GM10248 (cell line): ENCODE measurements around the gene PDZRN4.

Experiments
- CTCF ChIA-PET: fragments of 300-600 bp; sonication (Branson Sonifier 250); formaldehyde crosslinking; extraction: SDS; loops from one replicate; lab custom pipeline; 2021; ENCODE audit warnings: antibody characterized with exemption; lab: Yijun Ruan, JAX
- POLR2A ChIA-PET: fragments of 350-650 bp; sonication (Branson Sonifier 250); formaldehyde crosslinking; extraction: SDS; loops from one replicate; lab custom pipeline; 2020; ENCODE audit warnings: antibody characterized with exemption; lab: Yijun Ruan, JAX
- DNase-seq: peaks from one replicate; pipeline ENCODE4 v3.0.0; 2012; ENCODE audit errors: extremely low spot score
- TF ChIP-seq, protein P1 (sequence below): IDR thresholded peaks from 2 replicates; pipeline ENCODE4 v1.5.1; 2012; ENCODE audit warnings: mild to moderate bottlenecking, low read depth; ENCODE audit errors: extremely low read depth, missing control alignments, control extremely low read depth

PDZRN4 gene

DNA sequence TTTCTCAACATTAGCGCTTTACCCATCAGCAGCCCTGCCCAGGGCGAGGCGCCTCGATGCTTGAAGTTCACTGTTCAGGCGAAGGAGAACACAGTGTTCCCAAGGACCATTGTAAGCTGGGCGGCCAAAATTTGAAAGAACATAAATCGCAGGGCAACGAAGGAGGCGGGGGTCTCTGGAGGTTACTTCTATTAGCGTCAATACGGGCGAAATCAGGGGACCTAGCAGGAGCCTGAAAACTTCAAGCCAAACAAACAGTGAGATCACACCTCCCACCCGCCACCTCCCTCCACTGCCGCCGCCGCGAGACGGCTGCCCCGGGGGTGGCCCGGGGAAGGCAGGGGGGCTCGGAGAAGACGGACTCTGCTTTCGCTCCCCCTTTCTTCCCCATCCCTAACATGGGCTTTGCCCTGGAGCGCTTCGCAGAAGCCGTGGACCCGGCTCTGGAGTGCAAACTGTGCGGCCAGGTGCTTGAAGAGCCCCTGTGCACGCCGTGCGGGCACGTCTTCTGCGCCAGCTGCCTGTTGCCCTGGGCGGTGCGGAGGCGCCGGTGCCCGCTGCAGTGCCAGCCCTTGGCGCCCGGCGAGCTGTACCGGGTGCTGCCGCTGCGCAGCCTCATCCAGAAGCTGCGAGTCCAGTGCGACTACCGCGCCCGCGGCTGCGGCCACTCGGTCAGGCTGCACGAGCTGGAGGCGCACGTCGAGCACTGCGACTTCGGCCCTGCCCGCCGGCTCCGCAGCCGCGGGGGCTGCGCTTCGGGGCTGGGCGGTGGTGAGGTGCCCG is at the start of gene PDZRN4:
PDZRN4 (plus strand) TSS at position 263 of the 783 bp plus-strand sequence.
- TF ChIP-seq, protein P1, sequence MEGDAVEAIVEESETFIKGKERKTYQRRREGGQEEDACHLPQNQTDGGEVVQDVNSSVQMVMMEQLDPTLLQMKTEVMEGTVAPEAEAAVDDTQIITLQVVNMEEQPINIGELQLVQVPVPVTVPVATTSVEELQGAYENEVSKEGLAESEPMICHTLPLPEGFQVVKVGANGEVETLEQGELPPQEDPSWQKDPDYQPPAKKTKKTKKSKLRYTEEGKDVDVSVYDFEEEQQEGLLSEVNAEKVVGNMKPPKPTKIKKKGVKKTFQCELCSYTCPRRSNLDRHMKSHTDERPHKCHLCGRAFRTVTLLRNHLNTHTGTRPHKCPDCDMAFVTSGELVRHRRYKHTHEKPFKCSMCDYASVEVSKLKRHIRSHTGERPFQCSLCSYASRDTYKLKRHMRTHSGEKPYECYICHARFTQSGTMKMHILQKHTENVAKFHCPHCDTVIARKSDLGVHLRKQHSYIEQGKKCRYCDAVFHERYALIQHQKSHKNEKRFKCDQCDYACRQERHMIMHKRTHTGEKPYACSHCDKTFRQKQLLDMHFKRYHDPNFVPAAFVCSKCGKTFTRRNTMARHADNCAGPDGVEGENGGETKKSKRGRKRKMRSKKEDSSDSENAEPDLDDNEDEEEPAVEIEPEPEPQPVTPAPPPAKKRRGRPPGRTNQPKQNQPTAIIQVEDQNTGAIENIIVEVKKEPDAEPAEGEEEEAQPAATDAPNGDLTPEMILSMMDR, result no peak
- peak; percentile 6 for DNase-seq
- ChIA-PET POLR2A (no interaction called here), CTCF (no interaction called here)

DNA sequence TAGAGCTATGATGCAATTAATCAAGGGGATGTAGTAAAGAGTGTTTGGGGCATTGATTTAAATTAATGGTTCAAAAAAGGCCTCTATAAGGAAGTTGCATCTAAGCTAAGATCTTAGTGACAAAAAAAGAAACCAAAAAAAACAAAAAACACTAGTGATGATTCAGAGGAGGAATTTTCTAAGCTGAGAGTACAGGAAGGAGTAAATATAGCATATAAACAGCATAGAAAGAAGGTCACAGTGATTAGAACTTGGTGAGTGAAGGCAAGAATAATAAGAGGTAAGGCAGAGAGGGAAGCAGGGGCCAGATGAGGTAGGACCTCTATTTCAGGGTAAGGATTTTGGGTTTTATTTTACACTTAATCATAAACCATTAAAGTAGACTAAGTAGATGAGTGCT is 48.0 kb upstream of the PDZRN4 start:
- TF ChIP-seq, protein P1, result no peak
- ChIA-PET POLR2A (no interaction called here), CTCF (interaction anchor here (1.5 kb wide), 1 partner anchor 16 kb away, joined by 4 read pairs; no protein-coding TSS in a partner anchor)
- DNase-seq, result no peak

DNA sequence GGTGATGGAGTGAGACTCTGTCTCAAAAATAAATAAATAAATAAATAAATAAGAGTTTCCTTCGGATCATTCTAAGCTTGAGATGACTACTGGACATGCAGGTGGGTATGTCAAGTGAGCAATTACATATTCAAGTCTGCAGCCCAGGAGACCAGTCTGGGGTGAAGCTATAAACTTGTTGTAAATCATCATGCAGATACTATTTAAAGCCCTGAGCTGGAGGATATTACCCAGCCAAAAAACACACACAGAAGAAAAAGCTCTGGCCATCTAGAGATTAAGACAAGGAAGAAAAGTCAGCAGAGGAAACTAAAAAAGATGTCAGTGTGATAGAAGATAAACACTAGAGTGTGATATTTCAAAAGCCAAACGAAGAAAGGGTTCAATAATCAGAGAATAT is 47.0 kb upstream of the PDZRN4 start:
- POLR2A ChIA-PET, result no interaction called here
- CTCF ChIA-PET, result interaction anchor here (1.5 kb wide), 1 partner anchor 17 kb away, joined by 4 read pairs; no protein-coding TSS in a partner anchor
- DNase-seq, result no peak

DNA sequence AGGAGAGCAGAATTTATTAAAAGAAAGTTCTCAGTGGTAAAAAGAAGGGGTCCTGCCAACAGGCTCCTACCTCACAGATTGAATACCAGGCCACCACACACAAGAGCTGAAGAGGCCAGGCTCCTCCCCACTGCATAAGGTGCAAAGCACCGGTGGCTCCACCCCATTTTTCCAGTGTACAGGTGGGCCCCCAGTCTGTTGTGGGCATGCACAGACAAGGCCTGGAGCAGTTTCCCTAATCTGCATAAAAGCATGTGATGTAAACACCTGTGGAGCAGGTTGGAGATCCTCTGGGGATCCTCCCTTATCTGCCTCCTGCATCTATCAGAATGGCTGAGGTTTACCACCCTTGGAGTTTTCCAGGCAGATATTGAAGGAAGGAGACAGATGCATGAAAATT is 45.7 kb upstream of the PDZRN4 start:
- no peak for DNase-seq
- ChIA-PET POLR2A (no interaction called here), CTCF (no interaction called here)
- TF ChIP-seq, protein P1, result no peak

More for the DNA sequence above, 47.0 kb upstream of the PDZRN4 start:
- TF ChIP-seq, protein P1, result no peak

DNA sequence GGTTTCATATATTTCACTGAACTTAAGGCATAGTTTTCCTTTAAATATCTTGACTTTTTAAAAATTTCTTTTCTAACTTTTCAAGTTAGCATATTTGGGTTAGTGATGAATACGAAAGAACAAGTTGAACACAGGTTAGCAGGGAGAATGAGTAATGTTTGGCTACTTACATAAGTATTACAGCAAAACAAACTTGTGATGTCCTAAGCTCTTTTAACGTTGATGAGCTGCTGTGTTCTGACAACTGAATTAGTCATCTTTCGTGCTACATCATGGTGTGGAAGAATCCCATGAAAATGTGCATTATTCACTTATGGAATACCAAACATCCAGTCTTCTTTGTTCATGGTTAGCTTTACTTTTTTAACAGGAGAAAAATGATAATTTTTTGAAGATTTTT is 36.3 kb upstream of the PDZRN4 start:
- ChIA-PET POLR2A (no interaction called here), CTCF (no interaction called here)
- TF ChIP-seq, protein P1, result no peak
- no peak for DNase-seq

DNA sequence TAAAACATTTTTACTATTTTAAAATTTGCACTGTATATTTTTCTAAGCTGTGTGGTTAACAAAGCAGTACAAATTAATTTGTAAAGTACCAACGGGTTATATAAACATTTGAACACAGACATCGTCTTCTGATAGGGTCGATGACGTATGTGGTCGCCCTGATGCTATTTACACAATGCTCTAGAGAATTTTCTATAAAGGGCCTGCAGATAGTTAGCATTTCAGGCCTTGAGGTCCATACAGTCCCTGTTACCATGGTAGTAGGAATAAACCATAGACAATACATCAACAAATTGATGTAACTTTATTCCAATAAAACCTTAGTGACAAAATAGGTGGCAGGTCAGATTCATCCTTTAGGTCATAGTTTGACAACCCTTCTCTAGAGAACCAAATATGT is 25.7 kb upstream of the PDZRN4 start:
- no peak for DNase-seq
- TF ChIP-seq, protein P1, result no peak
- POLR2A ChIA-PET, result no interaction called here
- CTCF ChIA-PET, result no interaction called here
